ENCODE data around the gene GUCY2D.

GUCY2D gene

DNA sequence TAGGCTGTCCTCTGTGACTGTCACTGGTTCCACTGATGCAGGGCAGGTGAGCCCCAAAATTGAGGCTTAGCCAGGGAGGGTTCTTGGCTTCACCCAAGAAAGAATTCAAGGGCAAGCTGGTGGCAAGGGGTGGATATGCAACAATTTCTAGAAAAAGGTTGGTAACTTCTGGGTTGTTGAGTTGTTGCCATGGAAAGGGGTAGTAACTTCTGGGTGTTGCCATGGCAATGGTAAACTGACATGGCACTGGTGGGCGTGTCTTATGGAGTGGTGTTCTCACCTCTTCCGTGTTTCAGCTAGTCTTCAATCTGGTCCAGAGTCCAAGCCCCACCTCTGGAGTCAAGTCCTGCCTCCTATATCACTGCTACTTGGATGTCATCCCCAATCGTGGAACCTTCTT lies 9.5 kb upstream of the GUCY2D start:
- DNase-seq: no peak

DNA sequence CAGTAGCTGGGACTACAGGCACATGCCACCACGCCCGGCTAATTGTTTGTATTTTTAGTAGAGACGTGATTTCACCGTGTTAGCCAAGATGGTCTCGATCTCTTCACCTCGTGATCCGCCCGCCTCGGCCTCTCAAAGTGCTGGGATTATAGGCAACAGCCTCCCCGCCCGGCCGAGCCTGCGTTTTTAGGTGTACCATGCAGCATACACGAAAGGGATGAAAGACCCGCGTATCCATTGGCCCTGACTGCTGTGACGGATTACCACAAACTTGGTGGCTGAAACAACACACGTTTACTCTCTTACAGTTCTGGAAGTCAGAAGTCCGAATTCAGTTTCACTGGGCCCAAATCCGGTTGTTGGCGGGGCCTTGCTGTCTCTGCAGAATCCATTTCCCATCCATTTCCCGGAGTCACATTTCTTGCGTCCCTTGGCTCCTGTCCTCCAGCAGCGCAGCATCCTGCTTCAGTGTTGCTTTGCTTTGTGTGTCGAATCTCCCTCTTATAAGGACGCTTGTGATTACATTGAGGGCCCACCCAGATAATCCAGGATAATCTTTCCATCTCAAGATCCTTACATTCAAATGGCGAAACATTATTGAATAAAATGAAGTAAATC lies 8.3 kb upstream of the GUCY2D start:
- no peak for DNase-seq

DNA sequence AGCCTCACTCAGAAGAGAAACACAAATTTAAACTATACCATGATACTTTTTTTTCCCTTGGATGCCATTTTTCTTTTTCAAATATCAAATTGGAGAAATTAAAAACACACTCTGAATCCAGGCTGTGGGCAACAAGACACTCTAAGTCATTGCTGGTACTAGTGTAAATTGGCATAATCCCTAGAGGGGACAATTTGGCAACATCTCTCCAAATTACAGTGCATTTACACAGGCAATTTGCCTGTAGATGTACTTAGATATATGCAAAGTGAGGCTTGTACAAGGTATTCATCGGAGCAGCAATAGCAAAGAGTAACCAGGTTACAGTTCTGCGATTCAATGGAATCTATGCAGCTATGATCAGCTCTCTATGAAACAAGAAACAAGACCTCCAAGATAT lies 6.7 kb upstream of the GUCY2D start:
- no peak for DNase-seq

DNA sequence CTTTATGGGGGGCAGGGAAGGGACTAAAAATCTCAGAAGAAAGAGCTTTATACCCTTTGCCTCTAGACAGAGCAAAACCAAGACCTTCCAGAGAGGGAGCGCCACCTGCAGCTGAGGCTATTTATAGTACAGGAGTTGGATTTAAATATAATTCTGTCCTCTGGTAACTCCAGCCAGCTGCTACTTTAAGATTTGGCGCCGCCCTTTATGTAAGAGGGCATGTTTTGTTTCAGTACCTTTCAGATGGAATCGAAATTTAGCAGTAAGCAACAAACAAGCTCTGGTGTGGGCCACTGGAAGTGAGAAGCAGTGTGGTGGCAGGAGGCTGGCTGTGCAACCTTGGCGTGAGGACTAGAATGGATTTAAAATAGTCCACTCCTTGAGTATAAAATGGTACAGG lies 5.2 kb upstream of the GUCY2D start:
- DNase-seq: peak; percentile 50

DNA sequence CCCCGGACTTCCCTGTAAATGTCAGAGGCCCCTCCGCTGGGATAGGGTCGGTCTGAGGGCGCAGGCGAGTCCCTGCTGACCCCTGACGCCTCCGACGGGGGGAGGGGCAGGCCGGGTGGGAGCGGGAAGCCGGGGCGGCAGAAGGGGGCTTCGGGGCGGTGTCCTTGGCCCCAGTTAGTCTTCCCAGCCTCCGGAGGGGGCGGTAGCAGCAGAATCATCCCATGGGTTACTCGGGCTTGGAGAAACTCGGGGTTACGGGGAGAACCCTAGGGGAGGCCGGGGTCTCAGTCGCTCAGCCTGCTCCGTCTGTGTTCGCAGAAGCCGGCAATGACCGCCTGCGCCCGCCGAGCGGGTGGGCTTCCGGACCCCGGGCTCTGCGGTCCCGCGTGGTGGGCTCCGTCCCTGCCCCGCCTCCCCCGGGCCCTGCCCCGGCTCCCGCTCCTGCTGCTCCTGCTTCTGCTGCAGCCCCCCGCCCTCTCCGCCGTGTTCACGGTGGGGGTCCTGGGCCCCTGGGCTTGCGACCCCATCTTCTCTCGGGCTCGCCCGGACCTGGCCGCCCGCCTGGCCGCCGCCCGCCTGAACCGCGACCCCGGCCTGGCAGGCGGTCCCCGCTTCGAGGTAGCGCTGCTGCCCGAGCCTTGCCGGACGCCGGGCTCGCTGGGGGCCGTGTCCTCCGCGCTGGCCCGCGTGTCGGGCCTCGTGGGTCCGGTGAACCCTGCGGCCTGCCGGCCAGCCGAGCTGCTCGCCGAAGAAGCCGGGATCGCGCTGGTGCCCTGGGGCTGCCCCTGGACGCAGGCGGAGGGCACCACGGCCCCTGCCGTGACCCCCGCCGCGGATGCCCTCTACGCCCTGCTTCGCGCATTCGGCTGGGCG lies 542 bp downstream of the GUCY2D start:
- no peak for DNase-seq

DNA sequence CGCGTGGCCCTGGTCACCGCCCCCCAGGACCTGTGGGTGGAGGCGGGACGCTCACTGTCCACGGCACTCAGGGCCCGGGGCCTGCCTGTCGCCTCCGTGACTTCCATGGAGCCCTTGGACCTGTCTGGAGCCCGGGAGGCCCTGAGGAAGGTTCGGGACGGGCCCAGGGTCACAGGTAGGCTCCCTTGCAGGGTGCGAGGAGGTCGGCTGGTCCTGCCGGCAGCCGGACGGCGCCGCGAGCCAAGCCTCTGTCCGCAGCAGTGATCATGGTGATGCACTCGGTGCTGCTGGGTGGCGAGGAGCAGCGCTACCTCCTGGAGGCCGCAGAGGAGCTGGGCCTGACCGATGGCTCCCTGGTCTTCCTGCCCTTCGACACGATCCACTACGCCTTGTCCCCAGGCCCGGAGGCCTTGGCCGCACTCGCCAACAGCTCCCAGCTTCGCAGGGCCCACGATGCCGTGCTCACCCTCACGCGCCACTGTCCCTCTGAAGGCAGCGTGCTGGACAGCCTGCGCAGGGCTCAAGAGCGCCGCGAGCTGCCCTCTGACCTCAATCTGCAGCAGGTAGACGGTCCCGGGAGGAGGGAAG lies 1.3 kb downstream of the GUCY2D start:
- DNase-seq: no peak

DNA sequence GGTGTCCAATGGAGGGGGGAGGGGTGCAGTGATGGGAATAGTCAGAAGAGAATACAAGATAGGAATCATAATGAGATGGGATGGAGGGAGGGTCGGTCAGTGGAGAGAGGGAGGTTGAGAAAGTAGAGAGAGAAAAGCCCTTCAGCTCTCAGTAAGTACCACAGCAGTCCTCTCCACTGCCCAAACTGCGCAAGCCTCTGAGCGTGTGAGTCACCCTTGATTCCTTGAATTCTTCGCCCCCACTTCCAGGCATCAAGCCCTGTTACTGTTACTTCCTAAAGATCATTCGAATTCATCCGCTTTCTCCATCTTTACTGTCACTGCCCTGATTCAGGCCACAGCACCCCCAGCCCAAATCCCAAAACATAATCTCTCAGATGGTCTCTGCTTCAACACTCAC lies 2.5 kb downstream of the GUCY2D start:
- no peak for DNase-seq

DNA sequence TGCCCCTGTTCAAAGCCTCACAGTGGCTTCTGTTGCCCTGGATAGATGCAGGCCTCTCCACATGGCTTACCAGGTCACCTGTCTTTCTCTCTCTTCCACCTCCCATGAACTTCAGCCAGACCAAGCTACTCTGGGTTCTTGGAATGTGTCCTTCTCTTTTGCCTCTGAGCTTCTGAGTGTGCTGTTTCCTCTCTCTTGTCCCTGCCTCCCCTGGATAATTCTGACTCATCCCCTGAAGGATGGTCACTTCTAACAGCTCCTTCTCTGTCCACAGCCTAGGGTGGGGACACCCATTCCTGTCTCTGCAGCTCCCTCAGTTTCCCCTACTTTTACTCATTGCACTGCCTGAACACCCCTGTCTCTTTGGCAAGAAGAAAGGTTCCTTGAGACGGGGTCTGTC lies 2.9 kb downstream of the GUCY2D start:
- DNase-seq: no peak

DNA sequence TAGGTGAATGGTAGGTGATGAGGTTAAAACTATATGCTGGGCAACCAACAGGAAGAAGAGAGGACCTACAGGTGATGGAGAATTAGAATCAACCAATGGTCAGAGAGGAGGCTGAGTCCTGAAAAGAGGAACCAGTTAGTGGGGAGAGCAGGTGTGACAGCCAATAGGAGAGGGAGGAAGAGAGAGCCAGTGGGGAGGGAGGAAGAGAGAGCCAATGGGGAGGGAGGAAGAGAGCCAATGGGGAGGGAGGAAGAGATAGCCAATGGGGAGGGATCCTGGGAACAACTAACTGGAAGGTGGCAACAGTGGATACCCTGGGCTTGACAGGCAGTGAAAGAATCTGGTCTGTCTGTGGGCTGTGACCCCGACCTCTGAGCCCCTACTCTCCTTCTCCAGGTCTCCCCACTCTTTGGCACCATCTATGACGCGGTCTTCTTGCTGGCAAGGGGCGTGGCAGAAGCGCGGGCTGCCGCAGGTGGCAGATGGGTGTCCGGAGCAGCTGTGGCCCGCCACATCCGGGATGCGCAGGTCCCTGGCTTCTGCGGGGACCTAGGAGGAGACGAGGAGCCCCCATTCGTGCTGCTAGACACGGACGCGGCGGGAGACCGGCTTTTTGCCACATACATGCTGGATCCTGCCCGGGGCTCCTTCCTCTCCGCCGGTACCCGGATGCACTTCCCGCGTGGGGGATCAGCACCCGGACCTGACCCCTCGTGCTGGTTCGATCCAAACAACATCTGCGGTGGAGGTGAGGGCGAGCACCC lies 3.7 kb downstream of the GUCY2D start:
- no peak for DNase-seq

DNA sequence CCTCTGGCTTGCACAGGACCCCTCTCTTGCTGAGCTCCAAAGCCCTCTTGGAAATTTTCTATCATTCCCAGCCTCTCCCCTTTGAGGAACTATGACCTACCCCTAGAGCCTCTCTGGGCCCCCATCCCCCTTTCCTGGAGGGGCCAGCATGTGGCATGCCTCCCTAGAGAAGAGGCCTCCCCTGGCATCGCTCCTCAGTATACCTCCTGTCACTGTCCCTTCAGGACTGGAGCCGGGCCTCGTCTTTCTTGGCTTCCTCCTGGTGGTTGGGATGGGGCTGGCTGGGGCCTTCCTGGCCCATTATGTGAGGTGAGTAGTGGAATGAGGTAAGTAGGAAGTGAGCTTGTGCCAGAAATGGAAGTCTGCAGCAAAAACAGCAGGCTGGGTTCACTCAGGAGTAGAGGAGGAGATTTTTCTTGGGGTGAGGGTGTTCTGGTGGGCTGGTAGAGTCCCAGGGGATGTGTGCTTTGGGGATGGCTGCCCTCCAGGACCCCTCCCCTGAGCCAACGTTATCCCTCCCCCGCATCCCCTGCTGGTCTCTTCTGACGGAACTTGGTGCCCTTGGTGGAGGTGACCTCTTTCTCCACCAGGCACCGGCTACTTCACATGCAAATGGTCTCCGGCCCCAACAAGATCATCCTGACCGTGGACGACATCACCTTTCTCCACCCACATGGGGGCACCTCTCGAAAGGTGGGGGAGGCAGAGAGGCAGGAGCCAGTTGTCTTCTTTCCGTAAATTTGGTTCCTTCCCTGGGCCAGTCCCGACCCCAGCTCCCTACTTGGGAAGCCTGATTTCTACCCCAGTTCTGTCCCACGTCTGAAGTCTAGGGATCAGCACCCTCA lies 4.6 kb downstream of the GUCY2D start:
- no peak for DNase-seq

DNA sequence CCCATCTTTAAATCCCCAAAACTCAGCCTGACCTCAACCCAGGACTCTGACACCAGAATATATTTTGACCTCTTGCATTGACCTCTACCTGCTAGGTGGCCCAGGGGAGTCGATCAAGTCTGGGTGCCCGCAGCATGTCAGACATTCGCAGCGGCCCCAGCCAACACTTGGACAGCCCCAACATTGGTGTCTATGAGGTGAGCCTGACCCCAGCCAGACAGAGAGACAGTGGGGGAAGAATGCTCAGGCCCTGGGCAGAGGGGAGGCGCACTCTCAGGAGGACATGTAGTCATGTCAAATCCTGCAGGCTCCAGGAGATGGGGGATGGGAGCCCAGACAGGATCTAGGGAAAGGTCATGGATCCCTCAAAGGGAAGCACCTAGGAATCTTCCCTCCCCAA lies 5.4 kb downstream of the GUCY2D start:
- no peak for DNase-seq

DNA sequence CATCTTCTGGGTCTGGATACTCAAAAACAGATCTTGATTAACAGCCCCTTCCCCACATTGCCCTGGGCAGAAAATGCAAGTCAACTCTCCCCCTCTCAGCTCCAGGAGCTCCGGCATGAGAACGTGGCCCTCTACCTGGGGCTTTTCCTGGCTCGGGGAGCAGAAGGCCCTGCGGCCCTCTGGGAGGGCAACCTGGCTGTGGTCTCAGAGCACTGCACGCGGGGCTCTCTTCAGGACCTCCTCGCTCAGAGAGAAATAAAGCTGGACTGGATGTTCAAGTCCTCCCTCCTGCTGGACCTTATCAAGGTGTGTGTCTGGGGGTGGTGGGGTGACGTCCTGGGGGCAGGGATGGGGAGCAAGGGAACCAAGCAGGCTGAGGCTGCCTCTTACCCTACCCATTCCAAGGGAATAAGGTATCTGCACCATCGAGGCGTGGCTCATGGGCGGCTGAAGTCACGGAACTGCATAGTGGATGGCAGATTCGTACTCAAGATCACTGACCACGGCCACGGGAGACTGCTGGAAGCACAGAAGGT lies 9.7 kb downstream of the GUCY2D start:
- no peak for DNase-seq

DNA sequence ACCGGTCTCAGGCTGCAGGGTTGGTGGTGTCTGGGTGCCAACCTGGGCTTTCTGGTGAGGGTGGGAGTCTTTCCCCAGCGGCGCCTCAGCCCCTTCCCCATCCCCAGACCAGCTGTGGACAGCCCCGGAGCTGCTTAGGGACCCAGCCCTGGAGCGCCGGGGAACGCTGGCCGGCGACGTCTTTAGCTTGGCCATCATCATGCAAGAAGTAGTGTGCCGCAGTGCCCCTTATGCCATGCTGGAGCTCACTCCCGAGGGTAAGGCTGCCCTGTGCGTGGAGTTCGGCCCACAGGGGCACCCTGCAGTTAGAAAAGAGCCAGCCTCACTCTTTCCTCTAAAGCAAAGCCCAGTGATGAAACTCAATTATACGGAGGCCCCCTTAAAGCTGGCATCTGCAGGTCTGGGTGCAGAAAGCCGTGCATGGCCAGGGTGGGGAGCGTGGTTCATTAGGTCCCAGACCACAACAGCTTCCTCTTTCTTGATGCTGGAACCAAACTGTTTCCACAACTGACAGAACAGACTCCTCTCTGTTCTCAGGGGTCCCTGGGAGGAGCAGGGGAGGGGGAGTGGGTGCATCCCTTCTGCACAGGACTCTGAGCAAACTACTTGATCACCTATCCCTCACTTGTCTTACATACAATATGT lies 10.7 kb downstream of the GUCY2D start:
- DNase-seq: no peak

DNA sequence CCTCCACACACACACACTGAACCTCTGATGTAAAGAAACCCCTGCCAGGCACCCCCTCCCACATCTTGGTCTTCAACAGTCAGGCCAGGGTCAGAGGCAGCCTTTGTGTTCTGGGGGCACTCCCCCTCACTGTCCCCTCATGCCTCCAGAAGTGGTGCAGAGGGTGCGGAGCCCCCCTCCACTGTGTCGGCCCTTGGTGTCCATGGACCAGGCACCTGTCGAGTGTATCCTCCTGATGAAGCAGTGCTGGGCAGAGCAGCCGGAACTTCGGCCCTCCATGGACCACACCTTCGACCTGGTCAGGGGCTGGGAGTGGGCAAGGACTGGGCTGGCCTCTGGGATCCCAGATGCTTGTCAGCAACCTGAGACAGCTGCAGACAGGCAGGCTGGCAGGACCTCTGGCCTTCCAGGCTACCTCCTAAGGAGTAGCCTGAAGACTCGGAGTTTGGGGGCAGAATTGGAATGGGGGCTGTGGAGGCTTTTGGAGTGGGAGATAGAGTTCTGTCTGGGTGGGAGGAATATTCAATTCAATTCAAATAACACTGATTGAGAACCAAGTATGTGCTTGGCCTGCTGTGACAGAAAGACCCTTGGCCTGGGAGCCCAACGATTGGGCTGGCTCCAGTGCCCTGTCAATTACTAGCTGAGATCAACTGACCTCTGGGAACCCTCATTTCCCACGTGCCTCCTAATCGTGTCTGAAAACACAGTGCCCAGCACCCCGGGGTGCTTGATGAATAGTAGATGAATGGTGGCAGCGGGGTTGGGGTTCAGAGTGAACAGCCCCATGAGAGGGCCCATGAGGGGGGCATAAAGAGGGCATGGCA lies 11.5 kb downstream of the GUCY2D start:
- DNase-seq: no peak

DNA sequence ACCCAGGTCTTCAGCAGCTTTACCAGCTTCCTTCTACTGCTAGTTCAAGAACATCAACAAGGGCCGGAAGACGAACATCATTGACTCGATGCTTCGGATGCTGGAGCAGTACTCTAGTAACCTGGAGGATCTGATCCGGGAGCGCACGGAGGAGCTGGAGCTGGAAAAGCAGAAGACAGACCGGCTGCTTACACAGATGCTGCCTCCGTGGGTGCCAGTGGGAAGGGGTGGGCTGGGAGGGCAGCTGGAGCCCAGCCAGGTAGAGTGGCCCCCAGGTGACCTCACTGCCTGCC lies 12.1 kb downstream of the GUCY2D start:
- DNase-seq: no peak

DNA sequence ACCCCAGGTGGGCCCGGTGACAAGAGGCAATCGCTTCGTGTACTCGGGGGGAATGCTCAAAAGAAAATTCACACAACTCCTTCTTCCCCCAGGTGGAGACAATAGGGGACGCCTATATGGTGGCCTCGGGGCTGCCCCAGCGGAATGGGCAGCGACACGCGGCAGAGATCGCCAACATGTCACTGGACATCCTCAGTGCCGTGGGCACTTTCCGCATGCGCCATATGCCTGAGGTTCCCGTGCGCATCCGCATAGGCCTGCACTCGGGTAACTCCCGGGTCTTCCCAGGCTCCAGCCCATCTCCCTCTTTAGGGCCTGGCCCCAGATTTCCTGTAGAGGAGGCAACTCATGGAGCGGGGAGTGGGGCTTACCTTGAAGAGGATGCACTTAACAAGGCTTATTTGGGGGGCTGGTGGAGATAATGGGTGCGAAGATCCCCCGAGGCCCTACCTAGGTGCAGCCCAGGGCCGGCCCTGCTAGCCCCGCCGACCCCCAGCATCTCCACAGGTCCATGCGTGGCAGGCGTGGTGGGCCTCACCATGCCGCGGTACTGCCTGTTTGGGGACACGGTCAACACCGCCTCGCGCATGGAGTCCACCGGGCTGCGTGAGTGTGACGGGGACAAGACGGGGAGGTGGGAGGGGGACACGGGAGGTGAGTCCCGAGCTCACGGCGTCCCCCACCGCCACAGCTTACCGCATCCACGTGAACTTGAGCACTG lies 13.0 kb downstream of the GUCY2D start:
- no peak for DNase-seq

DNA sequence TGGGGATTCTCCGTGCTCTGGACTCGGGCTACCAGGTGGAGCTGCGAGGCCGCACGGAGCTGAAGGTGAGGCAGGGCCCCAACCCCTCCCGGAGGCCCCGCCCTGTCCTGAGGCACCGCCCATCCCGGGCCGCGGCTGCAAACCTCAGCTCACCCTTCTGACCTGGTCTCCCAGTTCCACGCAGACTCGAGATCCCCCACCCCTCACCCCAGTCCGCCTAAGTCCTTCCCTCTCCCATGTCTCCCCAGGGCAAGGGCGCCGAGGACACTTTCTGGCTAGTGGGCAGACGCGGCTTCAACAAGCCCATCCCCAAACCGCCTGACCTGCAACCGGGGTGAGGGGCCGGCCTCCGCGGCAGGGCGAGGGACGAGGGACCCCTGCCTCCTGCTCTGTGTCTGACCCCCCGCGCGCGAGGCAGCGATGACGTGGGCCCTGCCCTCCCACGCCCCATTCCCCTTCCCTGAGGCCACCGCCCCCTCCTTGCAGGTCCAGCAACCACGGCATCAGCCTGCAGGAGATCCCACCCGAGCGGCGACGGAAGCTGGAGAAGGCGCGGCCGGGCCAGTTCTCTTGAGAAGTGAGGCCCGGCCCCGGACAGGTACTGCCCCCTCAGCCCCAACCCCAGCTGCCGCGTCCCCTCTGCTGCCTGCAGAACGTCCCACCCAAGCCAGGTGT lies 13.7 kb downstream of the GUCY2D start:
- no peak for DNase-seq

DNA sequence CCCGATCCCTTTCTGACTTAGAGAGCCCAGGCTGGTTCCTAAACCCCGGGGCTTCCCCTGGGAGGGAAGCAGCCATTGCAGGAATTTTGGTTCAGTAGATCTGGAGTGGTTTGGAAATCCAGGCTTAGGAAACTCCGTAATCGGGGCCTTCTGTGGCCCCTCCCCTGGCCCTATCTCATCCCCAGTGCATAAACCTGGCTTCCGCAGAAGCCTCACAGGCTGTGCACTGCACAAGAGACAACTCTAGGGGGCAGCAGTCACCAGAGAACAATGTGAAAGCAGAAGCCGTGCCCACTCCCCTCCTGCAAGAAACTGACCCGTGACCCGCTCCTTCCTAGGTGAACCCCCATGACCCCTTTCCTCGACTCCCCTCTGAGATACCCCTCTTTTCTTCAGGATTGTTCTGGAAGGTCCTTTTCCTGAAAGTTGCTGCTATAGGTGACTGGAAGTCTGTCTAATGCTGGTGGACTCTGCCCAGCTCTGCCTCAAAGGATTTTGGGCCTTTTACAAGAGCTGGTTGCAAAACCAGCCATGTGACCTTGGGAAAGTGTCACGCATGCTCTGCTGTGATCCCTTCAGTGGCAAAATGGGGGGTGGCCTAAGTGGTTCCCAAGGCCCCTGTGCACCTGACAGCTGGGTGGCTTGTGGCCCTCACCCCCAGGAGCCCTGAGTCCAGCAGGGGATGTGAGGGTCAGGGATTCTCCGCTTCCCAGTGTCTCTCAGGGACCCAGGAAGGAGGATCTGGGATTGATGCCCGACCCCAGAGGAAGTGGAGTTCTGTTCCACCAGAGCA lies 14.4 kb downstream of the GUCY2D start:
- peak; percentile 80 for DNase-seq

DNA sequence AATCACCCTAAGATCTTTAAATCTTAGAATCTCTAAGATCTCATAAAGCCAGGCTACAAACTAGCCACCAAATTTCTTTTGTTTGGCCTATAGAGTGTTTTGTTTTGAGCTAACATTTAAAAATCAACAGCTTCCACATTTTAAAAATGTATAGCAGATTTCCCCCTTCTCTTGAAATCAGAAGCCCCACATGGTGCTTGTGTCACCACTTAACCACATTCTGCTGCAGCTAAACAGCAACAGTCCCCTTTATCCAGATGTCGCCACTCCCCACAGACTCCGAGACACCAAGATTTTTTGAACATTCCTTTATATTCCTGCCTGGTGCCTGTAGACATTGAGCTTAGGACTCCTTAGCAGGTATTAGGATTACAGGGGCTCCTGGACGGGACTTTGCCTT lies 16.0 kb downstream of the GUCY2D start:
- DNase-seq: no peak

Measured in NCI-H1694 treated with DMSO at 0.1 percent for 48 hours (cell line).